NCI-H526 treated with DMSO at 0.1 percent for 48 hours (cell line): ENCODE measurements around the gene PCGF2.
"Not testable (repeated sequence)": the region's sequence is repeated elsewhere in the genome, so short reads cannot be mapped to it uniquely, and the experiment has no call there.

ENCODE experiments used
- DNase-seq: peaks from one replicate; lab custom pipeline; 2025; lab: John Stamatoyannopoulos, UW

PCGF2 gene

DNA sequence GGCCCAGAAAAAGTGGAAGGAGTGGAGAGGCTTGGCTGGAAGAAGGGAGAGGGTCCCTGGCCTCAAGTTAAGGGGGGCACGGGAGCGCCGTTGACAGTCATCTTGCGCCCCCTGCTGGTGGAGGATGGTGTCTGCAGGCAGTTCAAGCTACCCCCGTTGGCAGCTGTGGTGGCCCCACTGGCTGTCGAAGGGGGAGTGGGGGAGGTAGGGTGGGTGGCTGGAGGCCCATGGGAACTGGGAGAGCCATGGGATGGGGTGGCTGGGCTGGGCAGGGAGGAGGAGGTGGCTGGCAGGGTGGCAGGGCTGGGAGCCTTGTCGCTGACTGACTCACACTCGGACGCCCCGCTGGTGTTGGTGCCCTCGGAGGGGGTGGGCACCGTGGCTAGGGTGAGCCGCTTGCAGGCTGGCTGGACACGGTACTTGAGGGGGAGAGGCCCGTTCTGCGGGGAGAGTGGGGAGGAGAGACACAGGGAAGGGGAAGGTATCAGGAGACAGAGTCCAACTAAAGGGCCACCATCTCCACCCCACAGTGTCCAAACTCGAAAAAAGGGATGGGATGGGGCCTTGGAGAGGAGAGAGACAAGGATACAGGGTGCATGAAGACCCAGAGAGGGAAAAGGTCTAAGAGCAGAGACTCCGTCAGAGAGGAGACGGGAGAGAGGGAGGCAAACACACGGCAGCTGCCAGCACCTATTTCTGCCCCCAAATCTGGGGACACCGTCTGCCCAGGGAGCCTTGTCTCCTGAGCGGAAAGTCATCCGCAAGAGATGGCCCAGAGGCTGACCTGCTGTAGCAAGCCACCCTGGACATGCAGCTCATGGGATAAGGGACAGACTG, 12.8 kb downstream of the PCGF2 start:
- no peak for DNase-seq

DNA sequence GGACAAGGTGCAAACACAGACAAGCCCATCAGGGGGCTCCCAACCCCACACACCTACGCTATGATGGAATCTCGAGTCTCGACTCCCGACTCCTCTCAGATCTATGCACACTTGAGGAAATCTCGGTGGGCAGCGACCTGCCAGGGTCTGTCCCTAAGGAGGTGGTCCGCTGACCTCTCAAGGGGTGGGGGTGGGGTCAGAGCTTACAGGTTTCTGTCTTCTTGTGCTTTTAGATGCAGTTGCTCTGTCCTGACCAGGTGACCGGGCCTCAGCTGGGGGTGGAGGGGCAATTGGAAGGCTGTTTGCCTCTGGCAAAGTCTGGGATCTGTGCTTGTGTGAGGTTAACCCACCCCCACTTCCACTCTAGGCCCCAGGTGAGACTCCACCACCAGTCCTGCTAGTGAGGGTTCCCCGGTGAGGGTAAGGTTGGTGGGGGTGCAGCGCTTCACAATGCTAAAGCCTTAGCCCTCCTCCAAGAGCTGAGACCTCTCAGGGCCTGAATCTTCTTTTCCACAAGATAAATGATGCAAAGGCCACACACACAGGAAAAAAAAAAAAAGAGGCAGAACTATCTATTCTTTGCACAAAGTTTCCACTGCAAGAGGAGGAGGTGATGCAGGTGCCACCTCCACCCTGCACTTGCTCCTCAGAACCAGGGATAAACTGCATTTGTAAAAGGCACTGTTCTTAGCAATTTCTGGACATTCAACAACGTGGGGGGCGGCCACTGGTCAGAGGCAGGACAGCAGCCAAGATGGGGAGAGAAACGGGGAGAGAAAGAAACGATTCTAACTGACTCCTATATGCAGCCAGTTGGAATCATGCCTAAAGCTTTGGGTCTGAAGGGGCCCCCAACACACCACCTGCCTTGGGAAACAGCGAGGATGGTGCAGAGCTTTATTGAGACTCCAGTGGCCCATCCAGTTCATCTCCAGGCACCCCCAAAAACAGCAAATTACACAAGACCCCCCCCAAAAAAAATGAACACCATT, 13.9 kb downstream of the PCGF2 start:
- DNase-seq = no peak

DNA sequence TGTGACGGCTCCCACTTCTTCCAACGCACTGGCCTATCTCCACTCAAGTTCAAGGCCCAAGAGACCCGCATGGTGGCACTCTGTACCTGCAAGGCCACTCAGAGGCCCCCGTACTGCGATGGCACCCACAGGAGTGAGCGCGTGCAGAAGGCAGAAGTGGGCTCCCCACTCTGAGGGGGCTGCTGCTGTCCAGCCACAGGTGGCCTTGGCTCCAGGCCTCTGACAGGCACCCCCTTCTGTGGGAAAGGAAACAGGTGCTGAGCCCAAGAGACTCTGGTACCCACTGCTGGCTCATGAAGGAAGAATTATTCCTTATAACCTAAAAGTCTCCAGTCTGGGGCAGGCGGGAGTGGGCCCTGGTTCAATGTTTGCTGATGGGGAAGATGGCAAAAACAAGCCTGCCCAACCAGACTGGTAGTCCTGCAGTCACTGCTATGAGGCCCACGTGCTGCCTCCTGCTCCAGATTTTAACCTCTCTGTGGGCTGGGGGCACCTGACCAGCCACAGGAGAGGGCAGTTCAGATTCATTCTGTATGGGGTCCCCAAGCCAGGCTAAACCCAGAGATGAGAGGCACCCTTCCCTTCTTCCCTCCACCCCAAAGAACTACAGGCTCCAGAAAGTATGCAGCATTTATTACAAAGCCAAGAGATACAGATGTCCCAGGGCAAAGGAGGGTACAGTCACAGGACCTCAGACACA, 14.7 kb downstream of the PCGF2 start:
- no peak for DNase-seq

DNA sequence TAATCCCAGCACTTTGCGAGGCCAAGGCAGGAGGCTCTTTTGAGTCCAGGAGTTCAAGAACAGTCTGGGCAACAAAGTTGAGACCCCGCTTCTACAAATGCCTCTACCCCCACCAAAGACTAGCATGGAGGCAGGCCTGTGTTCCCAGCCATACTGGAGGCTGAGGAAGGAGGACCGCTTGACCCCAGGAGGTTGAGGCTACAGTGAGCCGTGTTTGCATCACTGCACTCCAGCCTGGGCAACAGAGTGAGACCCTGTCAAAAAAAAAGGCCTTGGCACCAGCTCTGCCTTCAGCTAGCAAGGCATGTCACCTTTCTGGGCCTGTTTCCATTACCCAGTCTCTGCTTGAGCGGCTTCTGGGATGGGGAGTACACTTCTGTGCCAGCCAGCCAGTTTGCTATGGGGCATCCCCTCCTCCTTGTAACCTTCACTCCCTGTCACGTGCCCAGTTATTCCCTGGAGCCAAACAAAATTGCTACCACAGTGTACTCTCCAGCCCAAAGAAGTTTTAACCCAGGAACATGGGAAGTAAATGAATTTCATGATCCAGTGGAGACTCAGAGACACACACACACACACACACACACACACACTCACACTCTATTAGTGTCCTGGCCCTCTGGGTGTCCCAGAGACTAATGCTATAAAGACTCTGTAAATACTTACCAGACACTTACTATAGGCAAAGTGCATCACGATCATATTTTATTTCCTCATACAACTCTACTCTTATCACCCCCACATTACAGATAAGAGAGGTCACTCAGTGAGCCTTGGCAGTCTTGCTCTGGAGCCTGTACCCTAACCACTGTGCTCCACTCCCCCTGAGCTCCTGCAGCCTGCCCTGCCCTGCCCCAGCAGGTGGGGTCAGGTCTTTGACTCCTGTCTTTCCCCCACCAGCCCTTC, 15.5 kb downstream of the PCGF2 start:
- DNase-seq = no peak

DNA sequence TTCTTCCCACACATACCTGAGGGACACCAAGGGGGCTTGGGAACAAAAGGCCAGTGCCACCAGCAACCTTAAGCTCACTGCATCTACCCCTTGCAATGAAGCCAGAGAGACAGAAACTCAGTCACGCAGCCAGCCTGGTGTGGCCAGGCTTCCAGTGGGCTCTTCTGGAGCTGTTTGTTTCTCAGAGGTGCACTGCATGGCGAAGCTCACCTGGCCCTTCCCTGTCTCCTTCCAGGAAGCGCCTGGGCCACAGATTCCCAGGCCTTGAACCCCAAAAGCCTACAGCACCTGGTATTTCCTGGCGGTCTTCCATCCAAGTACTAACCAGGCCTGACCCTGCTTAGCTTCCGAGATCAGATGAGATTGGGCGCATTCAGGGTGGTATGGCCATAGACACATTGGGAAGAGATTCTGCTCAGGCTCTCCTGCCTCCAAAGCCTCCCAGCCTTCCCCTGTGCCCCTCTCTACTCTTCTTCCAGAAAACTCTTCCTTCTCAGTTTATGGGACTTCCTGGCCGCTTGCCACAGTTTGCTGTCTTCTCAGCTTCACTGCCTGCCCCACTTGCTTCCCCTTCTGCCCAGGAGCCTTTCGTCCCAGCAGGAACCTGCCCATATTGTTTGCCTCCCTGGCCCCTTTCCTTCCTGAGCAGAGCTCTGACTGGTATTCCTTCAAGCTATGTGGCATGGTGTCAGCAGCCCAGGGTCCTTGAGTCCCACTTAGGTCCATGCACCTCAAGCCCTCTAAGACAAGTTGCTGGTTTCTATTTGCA, 16.4 kb downstream of the PCGF2 start:
- no peak for DNase-seq

DNA sequence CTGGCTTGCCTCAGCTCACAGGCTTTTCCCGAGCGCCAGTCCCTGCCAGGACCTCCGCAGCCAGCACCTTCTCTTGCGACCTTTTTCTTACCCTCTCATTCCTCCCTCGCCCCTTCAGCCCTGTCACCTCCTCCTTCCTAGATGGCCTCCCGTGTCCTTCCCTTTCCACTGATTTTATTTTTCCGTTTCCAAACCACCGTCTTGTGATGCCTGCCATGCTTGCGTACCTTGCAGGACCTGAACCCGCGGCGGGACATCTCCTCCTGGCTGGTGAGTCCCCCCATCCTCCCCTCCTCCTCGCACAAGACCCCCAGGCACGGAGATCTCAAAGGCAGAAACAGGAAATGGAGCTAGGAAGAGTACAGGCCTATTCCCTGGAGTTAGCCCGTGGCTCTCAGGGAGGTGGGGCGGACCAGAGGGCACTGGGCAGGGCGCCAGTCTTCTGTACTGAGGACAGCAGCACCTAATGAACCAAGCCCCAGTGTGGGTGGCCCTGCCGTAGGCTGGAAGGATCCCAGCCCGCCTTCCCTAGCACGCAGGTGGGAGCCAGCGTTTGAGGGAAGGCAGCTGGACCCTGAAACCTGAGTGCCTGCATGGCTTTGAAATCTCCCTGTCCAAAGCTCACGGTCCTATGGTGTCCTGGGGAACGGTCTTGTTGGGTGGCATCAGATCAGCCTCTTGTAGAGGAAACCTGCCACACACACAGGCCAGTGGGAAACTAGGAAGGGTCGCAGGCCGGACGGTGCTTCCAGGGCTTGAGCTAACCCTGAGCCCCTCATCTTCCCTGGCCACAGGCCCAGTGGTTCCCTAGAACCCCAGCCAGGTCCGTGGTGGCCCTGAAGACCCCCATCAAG, 17.4 kb downstream of the PCGF2 start:
- DNase-seq = peak; percentile 28

DNA sequence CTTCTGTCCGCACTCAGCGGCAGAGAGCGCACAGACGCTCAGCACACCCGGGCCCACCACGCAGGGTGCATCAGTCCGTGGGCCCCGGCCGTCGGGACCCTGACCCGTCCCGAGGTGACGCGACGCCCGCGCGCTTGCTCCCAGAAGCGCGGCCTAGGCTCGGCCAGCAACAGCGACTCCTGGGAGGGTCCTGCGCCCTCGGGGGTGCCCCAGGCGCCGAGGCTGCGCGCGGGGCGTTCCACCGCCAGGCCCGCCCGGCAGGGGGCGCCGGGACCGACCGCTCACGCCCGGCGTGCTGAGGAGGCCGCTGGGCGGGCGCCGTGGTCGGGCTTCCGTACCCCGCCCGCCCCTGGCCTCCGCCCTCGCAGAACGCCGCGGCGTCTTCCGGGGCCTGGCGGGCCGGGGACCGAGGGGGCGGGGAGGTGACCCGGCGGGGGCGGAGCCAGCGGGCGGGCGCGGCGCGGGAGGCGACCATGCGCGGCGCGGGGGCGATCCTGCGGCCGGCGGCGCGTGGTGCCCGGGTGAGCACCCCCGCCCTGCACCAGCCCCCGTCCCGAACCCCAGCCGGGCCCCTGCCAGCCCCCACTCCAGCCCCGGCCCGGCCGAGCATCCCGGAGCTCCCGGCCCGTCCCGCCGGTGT, 18.1 kb downstream of the PCGF2 start, which contains the start of gene CISD3:
TSS of gene CISD3 (plus strand) at position 456 of the 640 bp plus-strand sequence. CDS start at position 474, 18 bp downstream.
- DNase-seq = peak; percentile 60

DNA sequence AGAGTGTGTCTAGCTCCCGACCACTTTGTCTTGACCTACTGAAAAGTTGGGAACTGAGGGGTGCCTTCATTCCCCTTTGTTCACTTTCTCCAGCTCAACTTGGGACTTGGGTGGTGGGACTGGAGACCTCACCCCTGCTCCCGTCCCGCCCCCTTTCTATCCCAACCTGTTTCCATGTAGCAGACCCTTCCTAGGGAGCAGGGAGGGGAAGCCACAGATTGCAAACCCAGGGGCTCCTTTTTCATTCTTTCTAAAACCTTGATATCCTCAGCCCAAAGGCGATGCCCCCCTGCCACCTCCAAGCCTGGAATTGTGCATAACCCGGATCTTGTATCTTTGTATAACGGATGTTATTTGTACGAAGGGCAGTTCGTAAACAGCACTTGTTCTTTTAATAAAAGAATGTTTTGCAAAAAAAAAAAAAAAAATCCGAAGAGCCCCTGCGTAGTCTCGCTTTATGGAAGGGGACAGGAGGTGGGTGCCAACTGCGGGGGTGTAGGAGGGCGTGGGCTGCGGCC, 18.7 kb downstream of the PCGF2 start:
- no peak for DNase-seq

DNA sequence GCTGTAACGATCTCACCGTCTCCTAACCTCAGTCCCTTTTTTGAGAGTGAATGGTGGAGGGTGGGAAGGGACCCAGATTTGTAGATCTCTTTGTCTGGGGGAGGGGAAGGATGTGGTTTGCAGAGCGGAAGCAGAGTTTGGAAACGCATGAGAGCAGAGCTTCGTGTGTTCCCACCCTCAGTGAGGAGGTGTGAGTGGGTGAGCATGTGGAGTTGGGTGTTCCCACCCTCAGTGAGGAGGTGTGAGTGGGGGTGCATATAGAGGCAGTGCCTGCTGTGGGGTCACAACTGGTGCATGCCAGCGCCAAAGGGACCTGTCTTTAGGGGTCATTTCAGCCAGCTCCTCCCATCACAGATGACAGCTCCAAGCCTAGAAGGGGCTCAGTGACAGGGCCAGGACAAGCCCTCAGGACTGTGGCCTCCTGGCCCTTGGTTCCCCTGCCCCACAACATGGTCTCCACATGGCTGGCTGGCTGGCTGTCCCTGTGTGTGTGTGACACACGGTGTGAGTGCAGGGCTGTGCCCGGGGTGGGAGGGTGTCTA, 19.8 kb downstream of the PCGF2 start:
- no peak for DNase-seq

DNA sequence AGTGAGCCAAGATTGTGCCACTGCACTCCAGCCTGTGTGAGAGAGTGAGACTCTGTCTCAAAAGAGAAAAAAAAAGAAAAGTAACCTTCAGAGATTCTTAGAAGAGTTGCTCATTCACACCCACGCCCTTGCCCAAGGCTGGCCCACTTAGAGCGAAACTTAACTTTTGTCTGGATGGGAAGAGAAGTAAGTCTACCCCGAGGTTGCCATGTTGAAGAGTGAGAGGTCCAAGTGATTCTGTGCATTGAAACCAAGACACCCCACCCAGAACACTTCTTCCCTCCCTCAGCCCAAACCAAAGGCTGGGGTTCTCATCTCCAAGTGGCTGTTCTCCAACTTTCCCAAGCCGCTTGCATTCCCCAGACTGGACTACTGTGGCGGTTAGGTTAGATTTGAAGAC, 20.4 kb downstream of the PCGF2 start:
- DNase-seq = no peak

DNA sequence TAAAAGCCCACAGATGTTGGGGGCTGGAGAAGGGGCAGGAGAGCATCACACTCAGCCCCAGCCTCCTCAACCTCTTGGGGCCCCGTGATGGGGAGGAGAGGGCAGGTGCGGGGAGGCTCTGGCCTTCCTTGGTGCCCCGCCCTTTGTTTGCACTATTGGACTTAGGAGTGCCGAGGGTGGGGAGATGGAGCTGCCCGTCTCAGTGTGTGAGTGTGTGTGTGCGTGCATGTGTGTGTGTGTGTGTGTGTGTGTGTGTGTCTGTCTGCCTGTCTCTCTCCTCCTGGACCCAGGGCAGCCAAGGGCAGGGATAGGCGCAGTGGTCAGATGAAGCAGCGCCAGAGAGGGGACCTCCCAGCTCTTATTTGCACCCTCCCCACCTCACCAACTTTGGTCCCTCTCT, 22.0 kb downstream of the PCGF2 start:
- not testable (repeated sequence) for DNase-seq

DNA sequence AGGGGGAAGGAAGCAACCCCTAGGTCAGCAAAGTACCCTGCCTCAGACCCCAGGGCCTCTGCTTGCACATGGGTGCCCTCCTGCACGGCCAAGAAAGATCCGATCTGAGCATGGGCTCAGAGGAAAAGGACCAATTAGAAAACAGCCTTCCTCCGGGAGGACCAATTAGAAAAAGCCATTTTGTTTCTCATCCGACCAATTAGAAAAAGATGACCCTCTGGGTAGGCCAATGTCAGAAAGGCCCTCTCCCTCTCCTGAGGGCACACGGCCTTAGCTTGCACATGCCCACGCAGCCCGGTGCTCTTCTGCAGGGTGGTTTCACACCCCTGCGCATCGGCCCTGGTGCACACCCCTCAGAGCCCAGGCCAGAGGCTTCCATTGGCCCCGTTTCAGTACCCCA, 23.1 kb downstream of the PCGF2 start:
- no peak for DNase-seq

DNA sequence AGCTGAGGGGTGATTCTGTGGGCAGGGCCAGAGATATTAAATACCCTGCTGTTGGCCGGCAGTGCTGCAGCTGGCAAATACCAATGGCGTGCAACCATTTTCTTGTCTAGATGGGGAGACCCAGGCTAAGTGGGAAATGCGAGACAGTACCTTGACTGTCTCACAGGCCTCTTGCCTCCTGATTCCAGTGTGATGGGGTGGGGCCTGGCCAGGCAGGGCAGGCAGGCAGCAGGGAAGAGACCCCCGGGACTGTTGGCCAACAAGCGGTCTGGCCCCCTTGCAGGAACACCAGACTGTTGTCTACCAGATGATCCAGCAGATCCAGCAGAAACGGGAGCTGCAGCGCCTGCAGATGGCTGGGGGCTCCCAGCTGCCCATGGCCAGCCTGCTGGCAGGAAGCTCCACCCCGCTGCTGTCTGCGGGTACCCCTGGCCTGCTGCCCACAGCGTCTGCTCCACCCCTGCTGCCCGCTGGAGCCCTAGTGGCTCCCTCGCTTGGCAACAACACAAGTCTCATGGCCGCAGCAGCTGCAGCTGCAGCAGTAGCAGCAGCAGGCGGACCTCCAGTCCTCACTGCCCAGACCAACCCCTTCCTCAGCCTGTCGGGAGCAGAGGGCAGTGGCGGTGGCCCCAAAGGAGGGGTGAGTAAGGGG, 23.7 kb downstream of the PCGF2 start:
- no peak for DNase-seq

DNA sequence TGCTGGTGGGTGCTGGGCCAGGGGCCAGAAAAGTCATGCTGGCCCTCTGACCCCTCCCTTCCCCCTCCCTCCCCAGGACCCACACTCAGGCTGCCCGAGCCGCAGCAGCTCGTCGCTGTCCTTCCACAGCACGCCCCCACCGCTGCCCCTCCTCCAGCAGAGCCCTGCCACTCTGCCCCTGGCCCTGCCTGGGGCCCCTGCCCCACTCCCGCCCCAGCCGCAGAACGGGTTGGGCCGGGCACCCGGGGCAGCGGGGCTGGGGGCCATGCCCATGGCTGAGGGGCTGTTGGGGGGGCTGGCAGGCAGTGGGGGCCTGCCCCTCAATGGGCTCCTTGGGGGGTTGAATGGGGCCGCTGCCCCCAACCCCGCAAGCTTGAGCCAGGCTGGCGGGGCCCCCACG, 26.3 kb downstream of the PCGF2 start:
- no peak for DNase-seq

DNA sequence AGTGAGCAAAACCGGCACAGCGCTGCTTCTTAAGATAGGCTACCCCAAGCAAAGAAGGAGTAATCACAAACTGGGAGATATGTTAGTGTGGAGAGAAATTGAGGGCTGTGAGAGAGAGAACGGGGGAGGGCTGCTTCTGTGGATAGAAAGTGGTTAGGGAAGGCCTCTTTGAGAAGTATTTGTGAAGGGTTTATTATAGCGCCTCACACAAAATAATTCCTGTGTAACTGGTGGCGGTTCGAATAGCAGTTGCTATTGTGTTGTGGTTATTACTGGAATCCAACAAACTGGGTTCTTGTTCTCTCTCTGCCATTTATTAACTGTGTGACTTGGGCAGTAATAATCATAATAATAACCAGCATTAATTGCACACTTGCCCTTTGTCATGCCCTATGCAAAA, 27.2 kb downstream of the PCGF2 start:
- DNase-seq = no peak

DNA sequence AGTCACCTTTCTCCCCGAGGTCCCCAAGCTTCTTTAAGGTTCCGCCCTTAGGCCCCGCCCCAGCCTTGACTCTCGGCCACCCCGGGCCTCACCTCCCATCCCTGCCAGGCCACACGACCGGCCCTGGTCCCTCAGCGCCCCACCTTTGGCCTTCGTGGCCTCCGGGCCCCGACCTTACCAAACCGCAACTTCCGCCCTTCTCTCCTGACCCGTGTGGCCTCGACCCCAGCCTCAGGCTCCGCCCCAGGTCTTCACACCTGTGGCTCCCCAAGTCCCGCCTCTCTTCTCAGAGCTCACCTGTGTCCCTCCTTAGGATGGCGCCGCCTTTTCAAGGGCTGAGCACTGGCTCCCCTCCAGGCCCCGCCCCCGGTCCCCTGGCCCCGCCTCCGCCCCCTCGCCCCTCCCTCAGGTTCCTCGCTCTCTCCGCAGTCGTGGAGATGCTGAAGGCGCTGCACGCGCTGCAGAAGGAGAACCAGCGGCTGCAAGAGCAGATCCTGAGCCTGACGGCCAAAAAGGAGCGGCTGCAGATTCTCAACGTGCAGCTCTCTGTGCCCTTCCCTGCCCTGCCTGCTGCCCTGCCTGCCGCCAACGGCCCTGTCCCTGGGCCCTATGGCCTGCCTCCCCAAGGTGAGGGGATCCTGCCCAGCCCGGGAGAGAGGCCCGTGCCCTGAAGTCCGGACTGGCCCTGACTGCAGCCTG, 28.0 kb downstream of the PCGF2 start:
- DNase-seq = no peak

DNA sequence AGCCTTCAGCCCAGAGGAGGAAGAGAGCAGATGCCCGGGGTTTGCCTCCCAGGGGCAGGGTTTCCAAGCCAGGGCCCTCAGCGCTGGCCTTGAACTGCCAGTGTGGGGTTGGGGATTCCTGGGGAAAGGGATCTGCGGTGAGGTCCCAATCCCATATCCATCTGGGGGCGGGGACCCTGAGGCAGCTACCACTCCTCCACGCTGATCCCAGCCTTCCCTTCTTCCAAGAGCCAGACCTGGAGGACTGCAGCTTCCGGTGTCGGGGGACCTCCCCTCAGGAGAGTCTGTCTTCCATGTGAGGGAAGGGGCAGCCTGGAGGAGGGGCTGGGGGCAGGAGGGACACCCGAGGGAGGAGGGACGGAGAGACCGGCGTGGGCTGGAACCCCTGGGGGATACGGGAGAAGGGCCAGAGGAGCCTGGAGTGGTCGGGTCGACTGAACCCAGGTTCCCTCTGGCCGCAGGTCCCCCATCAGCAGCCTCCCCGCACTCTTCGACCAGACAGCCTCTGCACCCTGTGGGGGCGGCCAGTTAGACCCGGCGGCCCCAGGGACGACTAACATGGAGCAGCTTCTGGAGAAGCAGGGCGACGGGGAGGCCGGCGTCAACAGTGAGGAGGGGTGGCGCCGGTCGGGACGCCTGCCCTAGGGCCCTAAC, 28.7 kb downstream of the PCGF2 start:
- no peak for DNase-seq
